ENCODE measurements around the gene HOXB7.

HOXB7 gene

GRCh38 chr17:48636177-48637018 lies 25.6 kb upstream of the HOXB7 start:
- DNase-seq, result peak; percentile 80 to 86

GRCh38 chr17:48634493-48635208 lies 23.8 kb upstream of the HOXB7 start:
- DNase-seq, result no peak

GRCh38 chr17:48633266-48633677 lies 22.5 kb upstream of the HOXB7 start:
- DNase-seq, result no peak

- DNase-seq, result no peak
Observed at GRCh38 chr17:48632579-48633265, 21.9 kb upstream of the HOXB7 start.

- no peak for DNase-seq
Observed at GRCh38 chr17:48631693-48632578, 21.1 kb upstream of the HOXB7 start.

- no peak for DNase-seq
Observed at GRCh38 chr17:48630925-48631692, 20.3 kb upstream of the HOXB7 start.

GRCh38 chr17:48630009-48630924 lies 19.4 kb upstream of the HOXB7 start:
- no peak for DNase-seq

- DNase-seq, result no peak
Observed at GRCh38 chr17:48629411-48629759, 18.6 kb upstream of the HOXB7 start.

- DNase-seq, result no peak
Observed at GRCh38 chr17:48628649-48629410, 18.0 kb upstream of the HOXB7 start.

- no peak for DNase-seq
Observed at GRCh38 chr17:48627623-48628521, 17.1 kb upstream of the HOXB7 start.

GRCh38 chr17:48627118-48627597 lies 16.3 kb upstream of the HOXB7 start:
- DNase-seq, result no peak

GRCh38 chr17:48626245-48627117 lies 15.7 kb upstream of the HOXB7 start, which contains the start of gene HOXB9:
HOXB9 (minus strand) TSS chr17:48626358; CDS start chr17:48626269, 89 bp downstream.
- no peak for DNase-seq

- DNase-seq, result no peak
Observed at GRCh38 chr17:48625495-48626244, 14.9 kb upstream of the HOXB7 start.

GRCh38 chr17:48624544-48625494 lies 14.0 kb upstream of the HOXB7 start:
- no peak for DNase-seq

GRCh38 chr17:48624118-48624517 lies 13.3 kb upstream of the HOXB7 start:
- DNase-seq, result no peak

- no peak for DNase-seq
Observed at GRCh38 chr17:48623583-48623982, 12.8 kb upstream of the HOXB7 start.

Measured in Kasumi-1 (cell line).